DLD1 (cell line): ENCODE measurements around the gene VASN.

Experiments used
- in situ Hi-C: cut with HindIII; loops from 2 replicates; pipeline ENCODE4 v1.10.0; 2017; ENCODE audit warnings: low sequenced_read_pairs

Gene VASN

DNA sequence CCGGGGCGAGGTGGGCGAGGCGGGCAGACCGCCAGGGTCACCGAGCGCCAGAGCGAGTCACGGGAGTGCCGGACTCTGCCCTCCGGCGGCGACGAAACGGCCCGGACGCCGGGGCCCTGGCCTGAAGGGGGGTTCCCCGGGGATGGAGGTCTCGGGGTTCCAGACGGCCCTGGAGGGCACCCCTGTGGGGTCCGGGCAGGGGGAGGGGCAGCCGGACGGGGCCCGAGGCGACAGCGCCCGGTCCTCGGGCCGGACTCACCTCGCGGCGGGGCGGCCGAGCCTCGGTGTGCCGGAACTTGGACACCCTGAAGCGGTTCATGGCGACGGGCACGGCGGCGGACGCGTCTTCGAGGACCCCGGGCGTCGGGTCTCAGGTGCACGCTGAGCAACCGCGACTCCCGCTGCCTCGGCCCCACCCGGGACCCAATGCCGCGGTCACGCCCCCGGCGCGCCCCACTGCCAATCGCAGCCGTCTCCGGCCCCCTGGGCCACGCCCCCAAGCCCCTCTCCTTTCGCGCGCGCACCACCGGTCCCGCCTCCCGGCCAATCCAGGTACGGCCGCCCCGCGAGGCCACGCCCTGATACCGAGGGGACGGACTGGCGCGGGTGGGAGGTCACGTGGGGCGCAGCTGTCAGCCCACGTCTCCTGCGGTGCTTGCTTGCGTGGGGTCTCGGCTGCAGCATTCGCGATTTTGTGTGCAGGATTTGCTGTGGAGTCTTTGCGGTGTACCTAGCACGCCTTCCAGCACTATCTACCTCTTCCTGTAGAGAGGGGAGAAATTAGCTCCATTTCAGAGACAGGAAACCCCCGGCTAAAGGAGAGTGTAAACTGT, 44.8 kb downstream of the VASN start, which contains the start of gene CORO7:
Gene CORO7, minus strand, starts transcription at position 397 of the 833 bp plus-strand sequence. Its CDS starts 78 bp downstream, at position 319.
- in situ Hi-C loops, result no loop called here

DNA sequence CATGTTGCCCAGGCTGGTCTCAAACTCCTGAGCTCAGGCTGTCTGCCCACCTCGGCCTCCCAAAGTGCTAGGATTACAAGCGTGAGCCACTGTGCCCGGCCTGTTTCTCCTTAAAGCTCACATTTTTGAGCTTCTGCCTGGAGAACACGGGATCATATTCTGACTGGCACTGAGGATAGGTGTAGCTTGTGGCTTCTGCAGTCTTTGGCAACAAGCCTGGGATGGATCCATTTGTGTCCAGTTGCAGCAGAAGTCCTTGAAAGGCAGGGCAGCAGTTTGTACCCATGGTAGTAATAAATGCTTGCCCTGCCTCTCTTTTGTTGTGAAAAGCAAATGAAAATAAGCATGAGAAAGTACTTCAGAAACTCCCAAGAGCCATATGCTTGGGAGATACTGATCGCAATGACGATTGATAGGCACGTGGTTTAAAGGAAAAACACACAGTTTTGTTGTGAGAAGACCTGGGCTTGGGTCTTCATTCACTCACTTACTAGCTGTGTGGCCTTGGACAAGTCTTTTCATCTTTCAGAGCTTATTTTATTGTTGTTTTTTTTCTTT, 47.8 kb downstream of the VASN start:
- in situ Hi-C loops, result no loop called here

DNA sequence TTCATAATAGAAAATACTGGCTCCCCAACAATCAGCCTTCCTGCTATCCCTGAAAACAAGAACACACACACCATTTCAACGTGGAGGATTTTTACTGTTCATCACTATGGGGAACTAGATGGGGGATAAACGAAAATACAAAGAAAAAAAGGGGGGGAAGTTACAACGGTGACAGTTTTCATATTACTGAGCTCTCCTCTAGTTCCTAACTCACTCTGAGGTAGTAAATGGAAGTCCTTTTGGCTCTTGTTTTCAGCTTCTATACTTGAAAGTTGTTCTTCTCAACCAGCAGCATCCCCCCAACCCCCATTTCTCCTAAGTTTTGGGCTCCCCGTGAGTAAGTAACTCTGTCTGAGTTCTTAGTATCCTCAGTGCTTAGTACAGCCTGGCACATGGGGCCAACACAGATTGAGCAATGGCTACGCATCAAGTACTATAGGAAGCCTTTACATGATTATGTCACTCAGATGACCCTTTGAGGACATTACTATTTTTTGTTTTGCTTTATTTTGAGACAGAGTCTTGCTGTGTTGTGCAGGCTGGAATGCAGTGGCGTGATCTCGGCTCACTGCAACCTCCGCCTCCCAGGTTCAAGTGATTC, 49.0 kb downstream of the VASN start:
- in situ Hi-C loops, result no loop called here

DNA sequence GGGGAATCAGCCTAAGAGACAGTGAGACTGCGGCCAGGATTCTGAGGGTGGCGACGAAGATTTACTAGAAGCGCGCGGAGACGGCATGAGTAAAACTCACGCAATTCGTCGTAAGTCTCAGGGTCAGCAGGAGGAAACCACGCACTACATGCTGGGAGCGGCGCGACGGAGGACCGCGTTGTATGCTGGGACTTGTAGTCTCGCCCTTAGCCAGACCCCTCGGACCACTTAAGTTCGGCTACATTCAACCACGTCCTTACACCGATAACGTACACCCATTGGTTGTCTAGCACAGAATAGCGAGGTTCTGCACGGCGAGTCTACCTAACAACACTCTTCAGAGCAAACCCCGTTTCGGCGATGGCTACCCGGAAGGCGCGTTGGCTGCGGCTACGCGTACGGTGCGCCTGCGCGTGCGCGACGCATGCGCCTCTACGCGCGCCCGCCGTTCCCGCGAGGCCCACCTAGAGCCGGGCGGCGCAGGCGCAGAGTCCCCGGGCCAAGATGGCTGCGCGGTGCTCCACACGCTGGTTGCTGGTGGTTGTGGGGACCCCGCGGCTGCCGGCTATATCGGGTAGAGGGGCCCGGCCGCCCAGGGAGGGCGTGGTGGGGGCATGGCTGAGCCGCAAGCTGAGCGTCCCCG, 53.9 kb downstream of the VASN start, which contains the start of gene DNAJA3:
Gene DNAJA3, plus strand, starts transcription at position 491 of the 643 bp plus-strand sequence. Its CDS starts 14 bp downstream, at position 505.
- in situ Hi-C loops, result no loop called here

DNA sequence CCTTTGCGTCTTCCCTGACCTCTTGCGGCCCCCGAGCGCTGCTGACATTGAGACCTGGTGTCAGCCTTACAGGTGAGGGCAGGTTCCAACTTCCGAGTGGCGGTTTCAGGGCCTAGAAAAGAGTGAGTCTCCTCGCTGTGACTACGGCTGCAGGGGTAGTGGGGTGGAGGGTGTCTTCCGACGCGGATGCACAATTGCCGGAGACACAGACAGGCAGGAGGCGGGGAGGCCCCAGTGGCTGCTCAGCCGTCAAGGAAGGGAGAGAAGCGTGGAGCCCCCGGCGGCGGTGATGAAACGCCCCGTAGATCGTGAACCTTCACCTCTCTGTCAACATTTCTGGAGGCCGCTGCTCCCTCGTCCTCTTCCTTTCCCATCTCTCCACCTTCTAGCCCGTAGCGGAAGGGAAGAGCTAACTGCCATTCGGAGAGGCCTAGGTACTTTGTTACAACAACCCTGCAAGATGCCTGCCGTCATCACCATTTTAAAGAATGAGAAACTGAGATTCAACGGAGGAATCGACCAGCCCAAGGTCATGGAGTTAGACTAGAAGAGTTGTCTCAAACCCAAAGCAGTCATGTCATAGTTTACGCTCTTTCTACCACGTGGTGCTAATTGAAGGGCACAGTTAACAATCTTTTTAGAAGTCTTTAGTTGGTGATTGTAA, 54.5 kb downstream of the VASN start:
- in situ Hi-C loops, result no loop called here

DNA sequence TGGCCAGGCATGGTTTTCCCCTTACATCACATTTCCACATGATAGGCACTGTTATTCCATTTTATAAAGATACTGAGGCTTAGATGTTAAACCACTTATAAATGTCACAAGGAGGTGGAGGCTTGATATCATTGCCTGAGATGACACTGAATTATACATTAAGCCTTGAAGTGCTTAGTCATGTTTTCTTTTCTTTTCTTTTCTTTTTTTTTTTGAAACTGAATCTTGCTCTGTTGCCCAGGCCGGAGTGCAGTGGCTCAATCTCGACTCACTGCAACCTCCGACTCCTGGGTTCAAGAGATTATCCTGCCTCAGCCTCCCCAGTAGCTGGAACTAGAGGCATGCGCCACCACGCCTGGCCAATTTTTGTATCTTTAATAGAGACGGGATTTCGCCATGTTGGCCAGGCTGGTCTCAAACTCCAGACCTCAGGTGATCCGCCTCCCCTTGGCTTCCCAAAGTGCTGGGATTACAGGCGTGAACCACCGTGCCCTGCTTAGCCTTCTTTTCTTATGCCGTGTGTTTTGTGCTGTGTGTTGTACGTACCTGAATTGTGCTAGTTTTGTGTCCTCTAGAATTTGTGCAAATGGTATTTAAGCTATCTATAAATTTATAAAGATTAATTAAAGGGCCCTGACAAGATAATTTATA, 55.2 kb downstream of the VASN start:
- in situ Hi-C loops, result no loop called here

DNA sequence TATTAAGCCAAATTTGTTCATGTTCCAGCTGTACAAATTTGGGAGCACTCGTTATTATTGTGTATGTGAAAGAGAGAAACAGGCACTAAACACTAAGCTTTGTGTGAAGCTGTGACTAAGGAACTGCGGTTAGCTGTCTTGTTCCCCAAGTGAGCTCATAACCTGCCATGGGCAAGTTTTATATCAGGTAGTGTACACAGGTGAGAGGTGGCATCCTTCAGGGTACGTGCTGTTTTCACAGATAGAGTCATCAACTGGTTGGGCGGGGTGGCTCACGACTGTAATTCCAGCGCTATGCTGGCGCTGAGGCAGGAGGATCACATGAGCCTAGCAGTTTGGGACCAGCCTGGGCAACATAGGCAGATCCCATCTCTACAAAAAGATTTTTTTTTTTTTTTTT, 56.9 kb downstream of the VASN start:
- in situ Hi-C loops, result no loop called here

DNA sequence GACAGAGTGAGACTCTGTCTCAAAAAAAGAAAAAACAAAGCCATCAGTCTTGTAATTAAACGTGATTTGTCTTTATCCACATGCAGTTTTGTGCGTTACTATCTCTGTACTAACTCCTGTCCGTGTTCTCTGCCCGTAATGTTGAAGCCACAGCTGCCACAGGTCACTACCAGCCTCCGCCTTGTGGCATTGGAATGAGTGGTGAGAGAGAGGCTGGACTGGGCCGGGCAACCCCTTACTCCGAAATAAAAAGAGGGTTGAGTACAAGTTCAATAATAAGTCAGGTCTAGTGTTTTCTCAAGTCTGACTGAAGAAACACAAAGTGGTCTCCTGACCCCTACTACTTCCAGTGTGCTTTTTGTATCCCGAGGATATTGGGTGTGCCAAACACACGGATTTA, 59.4 kb downstream of the VASN start:
- in situ Hi-C loops, result no loop called here
